ENCODE data around the gene ZFR. TPM values are rescaled to one million over a fixed set of nuclear protein-coding genes. Genes with fewer than 3 reads are reported as not detected.

Gene ZFR
- total RNA-seq, 1 experiment from 2014 or later = 62.4 TPM

DNA sequence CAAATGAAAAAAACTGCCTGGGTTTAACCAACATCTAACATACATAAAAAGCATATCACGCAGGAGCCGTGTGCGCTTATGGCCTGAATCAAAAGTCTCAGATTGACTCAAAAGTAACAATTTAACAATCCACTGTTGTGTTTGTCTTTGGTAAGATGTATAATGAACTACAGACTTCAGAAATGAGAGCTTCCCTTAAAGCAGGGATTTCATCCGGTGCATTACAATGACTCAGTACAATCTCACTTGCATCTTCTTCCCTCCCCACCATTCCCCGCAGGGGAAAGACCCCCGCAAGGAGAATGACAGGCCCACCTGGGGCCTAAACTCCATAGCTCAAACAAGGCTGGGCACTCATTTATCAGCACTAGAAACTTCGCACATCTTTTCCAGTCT lies 1.4 kb downstream of the ZFR start:
- H3K23ac ChIP-seq (ENCODE audit: insufficient read length, low read depth, low read length) = no peak overlapping the region
- TF ChIP-seq, protein P1, sequence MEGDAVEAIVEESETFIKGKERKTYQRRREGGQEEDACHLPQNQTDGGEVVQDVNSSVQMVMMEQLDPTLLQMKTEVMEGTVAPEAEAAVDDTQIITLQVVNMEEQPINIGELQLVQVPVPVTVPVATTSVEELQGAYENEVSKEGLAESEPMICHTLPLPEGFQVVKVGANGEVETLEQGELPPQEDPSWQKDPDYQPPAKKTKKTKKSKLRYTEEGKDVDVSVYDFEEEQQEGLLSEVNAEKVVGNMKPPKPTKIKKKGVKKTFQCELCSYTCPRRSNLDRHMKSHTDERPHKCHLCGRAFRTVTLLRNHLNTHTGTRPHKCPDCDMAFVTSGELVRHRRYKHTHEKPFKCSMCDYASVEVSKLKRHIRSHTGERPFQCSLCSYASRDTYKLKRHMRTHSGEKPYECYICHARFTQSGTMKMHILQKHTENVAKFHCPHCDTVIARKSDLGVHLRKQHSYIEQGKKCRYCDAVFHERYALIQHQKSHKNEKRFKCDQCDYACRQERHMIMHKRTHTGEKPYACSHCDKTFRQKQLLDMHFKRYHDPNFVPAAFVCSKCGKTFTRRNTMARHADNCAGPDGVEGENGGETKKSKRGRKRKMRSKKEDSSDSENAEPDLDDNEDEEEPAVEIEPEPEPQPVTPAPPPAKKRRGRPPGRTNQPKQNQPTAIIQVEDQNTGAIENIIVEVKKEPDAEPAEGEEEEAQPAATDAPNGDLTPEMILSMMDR (conservative IDR thresholded peaks at IDR 0.05) = no peak
- no peak overlapping the region for H2BK120ac ChIP-seq (ENCODE audit: low read depth, low read length, poor library complexity, severe bottlenecking)
- H3K4me1 ChIP-seq (ENCODE audit: insufficient read depth, low read length) = peaks cover 5% of the 10 kb centered on the region; the same call in 1 of the 2 replicates
- DNase-seq = no peak
- WGBS (ENCODE audit: extremely low coverage, insufficient read length, low lambda C conversion rate) = no CpG with 5 or more reads among the region's 7 CpGs
- Mint-ChIP-seq H3K27me3 (ENCODE audit: low read depth) (peaks cover 24% of the 10 kb centered on the region), H3K27ac (peak overlapping the region in 2 of 3 experiments; percentile 38 to 50; a peak in 5 of 7 replicates), H3K36me3 (ENCODE audit: insufficient read depth in 1 of 3, low read depth in 3 of 3) (peaks cover 4 to 9% (median 4%) of the 10 kb centered on the region in 3 experiments; a peak in 5 of 7 replicates), H3K9me3 (no peaks in the 10 kb centered on the region), H3K4me3 (peak overlapping the region; percentile 85 to 89), H3K4me1 (peaks cover 35 to 39% of the 10 kb centered on the region in 2 experiments)
- H3T11ph ChIP-seq (ENCODE audit: low read length) = no peak overlapping the region
- peaks cover 20% of the 10 kb centered on the region; the same call in 1 of the 2 replicates for H3K79me2 ChIP-seq (ENCODE audit: insufficient read depth, low read length)
- no peak overlapping the region for H4K5ac ChIP-seq (ENCODE audit: insufficient read length, low read depth, low read length)
- H4K8ac ChIP-seq (replicated peaks; ENCODE audit: insufficient read length, low read depth, low read length) = no peak overlapping the region
- H3K56ac ChIP-seq (ENCODE audit: insufficient read length, low read depth, low read length) = no peak overlapping the region
- no peak overlapping the region for H3K4ac ChIP-seq (ENCODE audit: low read depth, low read length)
- no peak overlapping the region for H2BK12ac ChIP-seq (ENCODE audit: insufficient read length, low read depth, low read length)
- no peak overlapping the region for H3K14ac ChIP-seq (ENCODE audit: insufficient read depth, low read length)
- H2AK5ac ChIP-seq (ENCODE audit: insufficient read length, low read length) = no peak overlapping the region
- peaks cover 11% of the 10 kb centered on the region for H3K23me2 ChIP-seq (ENCODE audit: insufficient read length, low read depth, low read length, poor library complexity, severe bottlenecking)
- H3K4me2 ChIP-seq (ENCODE audit: insufficient read depth, insufficient read length, low read length) = peak overlapping the region; percentile 66
- H4K91ac ChIP-seq (ENCODE audit: insufficient read length, low read depth, low read length) = no peak overlapping the region
- H2BK15ac ChIP-seq (ENCODE audit: low read depth, low read length) = no peak overlapping the region
- H2BK20ac ChIP-seq (ENCODE audit: low read depth, low read length, poor library complexity, severe bottlenecking) = no peak overlapping the region
- no peak overlapping the region for H3K18ac ChIP-seq (ENCODE audit: insufficient read length, low read depth, low read length)
- no peak overlapping the region for H2BK5ac ChIP-seq (ENCODE audit: insufficient read length, low read length)
- no peaks in the 10 kb centered on the region for H4K20me1 ChIP-seq (ENCODE audit: control insufficient read depth, insufficient read depth, insufficient read length)
- H3K79me1 ChIP-seq (ENCODE audit: insufficient read depth, low read depth, low read length, poor library complexity, severe bottlenecking) = peaks cover 6% of the 10 kb centered on the region
- peak overlapping the region; percentile 12 for H3K9ac ChIP-seq (ENCODE audit: extremely low read depth, insufficient read length, low read length)
- no peak overlapping the region for H3K27ac ChIP-seq (ENCODE audit: insufficient read length, low read depth, low read length)
- H2AFZ ChIP-seq (ENCODE audit: low read length) = no peak overlapping the region
- H3K9me3 ChIP-seq (ENCODE audit: control insufficient read depth, low read depth, low read length) = no peaks in the 10 kb centered on the region
- peaks cover 7% of the 10 kb centered on the region; the same call in 1 of the 2 replicates for H3K27me3 ChIP-seq (ENCODE audit: insufficient read depth, low read length)
